ENCODE data around the gene TMPRSS3.

TMPRSS3 gene

DNA sequence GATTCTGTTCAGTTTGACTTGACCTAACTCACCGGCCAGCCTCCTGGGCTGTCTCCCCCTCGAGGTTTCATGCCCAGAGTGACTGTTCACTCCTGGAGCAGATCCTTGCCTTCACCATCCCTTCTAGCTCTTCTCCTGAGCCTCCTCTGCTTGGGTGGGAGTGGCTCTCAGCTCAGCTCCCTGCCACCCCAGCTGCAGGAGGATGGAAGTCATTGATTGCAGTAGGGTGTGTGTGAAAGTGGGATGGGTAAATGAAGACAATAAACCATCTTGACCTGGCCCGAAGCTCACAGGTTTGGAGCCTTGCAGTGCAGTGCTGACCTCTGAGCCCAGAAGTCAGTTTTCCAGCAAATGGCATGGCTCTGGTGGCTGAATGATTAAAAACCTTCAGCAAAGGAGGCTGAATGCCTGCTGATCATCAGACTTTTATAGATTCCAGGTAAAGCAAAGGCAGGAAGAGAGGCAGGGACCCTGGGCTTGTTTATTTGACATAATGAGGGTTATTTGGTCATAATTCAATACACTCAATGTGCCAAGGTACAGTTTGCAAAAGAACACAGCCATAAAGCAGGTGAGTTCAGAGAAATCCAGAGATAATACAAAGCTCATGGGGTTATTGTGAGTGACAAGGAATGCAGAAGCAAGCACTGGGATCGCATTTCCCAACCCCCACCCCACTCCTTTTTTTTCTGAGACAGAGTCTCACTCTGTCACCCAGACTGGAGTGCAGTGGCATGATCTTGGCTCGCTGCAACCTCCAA, 63.1 kb downstream of the TMPRSS3 start:
- no peaks in the 10 kb centered on the region for H3K9me3 ChIP-seq
- TF ChIP-seq, protein P1, sequence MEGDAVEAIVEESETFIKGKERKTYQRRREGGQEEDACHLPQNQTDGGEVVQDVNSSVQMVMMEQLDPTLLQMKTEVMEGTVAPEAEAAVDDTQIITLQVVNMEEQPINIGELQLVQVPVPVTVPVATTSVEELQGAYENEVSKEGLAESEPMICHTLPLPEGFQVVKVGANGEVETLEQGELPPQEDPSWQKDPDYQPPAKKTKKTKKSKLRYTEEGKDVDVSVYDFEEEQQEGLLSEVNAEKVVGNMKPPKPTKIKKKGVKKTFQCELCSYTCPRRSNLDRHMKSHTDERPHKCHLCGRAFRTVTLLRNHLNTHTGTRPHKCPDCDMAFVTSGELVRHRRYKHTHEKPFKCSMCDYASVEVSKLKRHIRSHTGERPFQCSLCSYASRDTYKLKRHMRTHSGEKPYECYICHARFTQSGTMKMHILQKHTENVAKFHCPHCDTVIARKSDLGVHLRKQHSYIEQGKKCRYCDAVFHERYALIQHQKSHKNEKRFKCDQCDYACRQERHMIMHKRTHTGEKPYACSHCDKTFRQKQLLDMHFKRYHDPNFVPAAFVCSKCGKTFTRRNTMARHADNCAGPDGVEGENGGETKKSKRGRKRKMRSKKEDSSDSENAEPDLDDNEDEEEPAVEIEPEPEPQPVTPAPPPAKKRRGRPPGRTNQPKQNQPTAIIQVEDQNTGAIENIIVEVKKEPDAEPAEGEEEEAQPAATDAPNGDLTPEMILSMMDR (IDR thresholded peaks at IDR 0.05; ENCODE audit: low read depth, low read length), result no peak
- DNase-seq, result no peak
- no peaks in the 10 kb centered on the region for H3K36me3 ChIP-seq
- no peak overlapping the region for H3K4me3 ChIP-seq (ENCODE audit: low read depth, low read length)
- peaks cover 7% of the 10 kb centered on the region; the same call in 1 of the 2 replicates for H3K27me3 ChIP-seq
- H3K4me1 ChIP-seq, result no peaks in the 10 kb centered on the region

DNA sequence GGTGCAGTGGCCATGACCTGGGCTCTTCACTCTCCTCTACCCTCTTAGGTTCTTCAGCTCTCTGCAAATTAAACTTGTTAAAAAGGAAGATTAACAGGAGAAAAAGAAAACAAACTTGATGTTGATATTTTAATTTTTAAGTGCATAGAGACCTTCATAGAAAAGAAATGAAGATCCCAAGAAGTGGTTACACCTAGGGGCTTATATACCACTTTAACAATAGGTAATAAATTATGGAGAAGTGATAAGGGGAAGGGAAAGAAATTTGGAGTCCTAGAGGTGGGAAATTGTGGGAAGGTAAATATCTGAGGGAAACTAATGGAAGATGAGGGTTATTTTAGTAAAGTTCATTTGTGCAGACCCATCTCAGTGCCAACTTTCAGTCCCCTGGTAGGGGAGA, 64.2 kb downstream of the TMPRSS3 start:
- Histone ChIP-seq H3K27me3 (peaks cover 7% of the 10 kb centered on the region; the same call in 1 of the 2 replicates), H3K4me3 (ENCODE audit: low read depth, low read length) (no peak overlapping the region), H3K9me3 (no peaks in the 10 kb centered on the region)

DNA sequence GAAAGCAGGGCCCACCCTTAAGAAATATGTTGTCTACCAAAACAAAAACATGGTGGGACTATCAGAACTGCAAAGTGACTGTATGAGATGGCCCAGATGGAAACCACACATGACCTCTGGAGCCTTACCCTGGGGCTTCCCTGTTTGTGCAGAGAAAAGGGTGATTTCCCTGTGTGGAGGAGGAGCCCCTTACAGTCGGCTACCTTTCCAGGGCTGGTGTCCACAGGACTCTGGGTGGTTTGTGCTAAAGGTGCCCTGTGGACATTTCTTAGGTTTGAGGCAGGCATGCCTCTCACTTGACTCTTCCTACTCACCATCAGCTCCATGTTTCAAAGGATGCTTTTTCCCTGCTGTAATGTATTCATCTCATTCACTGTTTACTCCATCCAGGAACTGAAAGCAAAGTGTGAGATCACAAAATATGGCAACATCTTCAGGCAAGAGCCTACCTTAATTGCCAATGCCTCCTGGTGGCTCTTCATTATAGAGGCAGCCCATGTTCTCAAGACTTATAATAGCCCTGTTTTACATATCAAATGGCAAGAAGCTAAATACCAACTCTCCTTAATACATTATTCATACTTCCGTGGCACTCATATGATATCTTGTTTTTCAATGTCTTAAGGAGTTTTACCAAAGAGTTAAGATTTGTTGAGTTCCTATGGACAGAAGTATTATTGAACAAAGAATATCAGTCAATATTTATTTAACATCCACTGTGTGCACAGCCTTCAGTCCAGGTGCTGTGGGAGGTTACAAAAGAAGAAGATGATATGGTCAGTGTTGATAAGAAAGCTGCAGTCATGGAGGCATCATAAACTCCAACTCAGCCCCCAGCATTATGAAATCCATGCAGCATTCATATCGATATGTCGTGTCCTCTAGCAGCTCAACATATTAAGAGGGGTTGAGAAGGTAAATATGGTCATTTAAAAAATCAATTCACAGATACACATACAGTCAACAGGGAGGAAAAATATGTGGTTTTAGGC, 65.2 kb downstream of the TMPRSS3 start:
- no peaks in the 10 kb centered on the region for H3K36me3 ChIP-seq
- no peak for DNase-seq
- H3K27me3 ChIP-seq, result peaks cover 4% of the 10 kb centered on the region
- no peaks in the 10 kb centered on the region for H3K9me3 ChIP-seq
- no peaks in the 10 kb centered on the region for H3K4me1 ChIP-seq
- no peak overlapping the region for H3K4me3 ChIP-seq (ENCODE audit: low read depth, low read length)
- TF ChIP-seq, protein P1 (IDR thresholded peaks at IDR 0.05; ENCODE audit: low read depth, low read length), result no peak

More for the DNA sequence above, 64.2 kb downstream of the TMPRSS3 start:
- no peak for DNase-seq
- TF ChIP-seq, protein P1 (IDR thresholded peaks at IDR 0.05; ENCODE audit: low read depth, low read length), result no peak
- H3K4me1 ChIP-seq, result no peaks in the 10 kb centered on the region
- H3K36me3 ChIP-seq, result no peaks in the 10 kb centered on the region

DNA sequence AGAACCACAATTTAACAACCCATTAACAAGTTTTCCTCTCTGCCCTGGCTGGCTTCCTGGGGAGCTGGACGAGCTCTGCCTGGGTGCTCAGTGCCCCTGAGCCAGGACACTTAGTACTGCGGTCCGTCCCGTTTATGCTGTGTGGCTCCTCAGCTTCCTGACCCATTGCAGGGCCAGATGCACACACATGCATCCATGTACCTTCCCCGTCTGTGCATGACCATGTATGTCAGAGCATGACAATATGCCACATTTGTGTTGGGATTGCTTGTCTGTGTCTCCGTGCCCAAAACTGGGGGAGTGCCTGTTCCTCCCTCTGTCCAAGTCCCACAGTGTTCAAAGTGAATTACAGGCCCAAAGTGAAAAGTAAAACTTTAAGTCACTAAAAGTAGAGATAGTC, 71.0 kb downstream of the TMPRSS3 start:
- peaks cover 23% of the 10 kb centered on the region for H3K27me3 ChIP-seq
- no peaks in the 10 kb centered on the region for H3K9me3 ChIP-seq
- DNase-seq, result no peak
- no peaks in the 10 kb centered on the region for H3K4me1 ChIP-seq
- no peaks in the 10 kb centered on the region for H3K36me3 ChIP-seq
- TF ChIP-seq, protein P1 (IDR thresholded peaks at IDR 0.05; ENCODE audit: low read depth, low read length), result no peak
- no peak overlapping the region for H3K4me3 ChIP-seq (ENCODE audit: low read depth, low read length)
